HG03196 (cell line): ENCODE measurements around the gene HOGA1.

Experiments used
- ATAC-seq: cut with Tn5 transposase; IDR thresholded peaks from one replicate; pipeline ENCODE4 v1.9.1; 2021; ENCODE audit not compliant: unreplicated experiment

HOGA1 gene

DNA sequence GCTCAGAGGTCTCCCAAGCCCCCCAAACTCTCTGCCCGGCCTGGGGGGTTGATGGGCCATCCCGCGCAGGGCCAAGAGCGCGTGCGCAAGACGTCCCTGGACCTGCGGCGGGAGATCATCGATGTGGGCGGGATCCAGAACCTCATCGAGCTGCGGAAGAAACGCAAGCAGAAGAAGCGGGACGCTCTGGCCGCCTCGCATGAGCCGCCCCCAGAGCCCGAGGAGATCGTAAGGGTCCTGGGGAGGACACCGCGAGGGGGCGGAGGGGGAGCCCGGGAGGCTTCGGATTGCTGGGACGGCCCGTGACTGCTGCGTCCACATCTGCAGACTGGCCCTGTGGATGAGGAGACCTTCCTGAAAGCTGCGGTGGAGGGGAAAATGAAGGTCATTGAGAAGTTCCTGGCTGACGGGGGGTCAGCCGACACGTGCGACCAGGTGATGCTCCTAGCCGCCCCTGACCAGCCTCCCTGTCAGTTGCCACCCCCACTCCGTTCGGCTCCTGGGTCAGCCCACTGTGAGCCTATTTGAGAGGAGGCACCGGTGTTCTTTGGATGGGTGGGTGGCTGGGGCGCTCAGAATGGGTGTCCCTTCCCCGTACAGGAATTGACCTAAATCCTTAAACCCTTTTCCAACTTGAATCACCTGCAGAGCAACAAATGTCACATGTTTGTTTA, 5.9 kb upstream of the HOGA1 start:
- no peak for ATAC-seq

DNA sequence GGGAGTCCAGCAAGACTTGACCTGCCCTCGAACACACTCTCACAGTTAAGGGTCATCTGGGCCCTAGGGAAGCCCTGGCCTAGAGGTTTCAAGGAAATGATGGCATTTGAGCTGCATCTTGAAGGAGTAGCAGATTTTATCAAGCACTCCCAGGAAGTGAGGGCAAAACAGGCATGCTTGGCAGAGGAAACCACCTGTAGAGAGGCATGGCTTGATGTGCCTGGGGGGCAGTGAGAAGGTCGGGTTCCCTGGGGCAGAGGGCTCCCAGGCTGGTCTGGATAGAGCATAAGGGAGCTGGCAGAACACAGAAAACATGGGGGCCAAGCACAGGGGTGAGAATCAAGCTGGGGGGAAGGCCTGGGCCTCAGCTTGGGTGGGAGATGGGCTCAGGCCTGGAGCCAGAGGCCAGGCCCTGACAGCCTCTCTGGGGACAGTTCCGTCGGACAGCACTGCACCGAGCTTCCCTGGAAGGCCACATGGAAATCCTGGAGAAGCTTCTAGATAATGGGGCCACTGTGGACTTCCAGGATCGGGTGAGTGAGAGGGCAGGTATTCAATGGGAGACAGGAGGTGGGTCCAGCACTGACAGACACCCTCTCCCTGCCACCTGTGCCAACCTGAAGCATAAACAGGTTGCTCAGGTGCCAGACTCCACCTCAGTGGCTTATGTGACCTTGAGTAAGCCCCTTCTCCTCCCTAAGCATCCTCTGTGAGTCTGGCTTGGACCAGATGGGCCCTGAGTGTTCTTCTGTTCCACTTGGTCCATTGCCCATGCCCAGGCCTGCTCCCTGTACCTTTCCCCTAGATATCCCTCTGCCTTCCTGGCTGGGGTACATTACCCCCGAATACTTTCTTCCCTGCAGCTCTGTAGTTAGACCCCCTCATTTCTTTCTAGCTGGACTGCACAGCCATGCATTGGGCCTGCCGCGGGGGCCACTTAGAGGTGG, 3.5 kb upstream of the HOGA1 start:
- ATAC-seq = no peak

- no peak for ATAC-seq
These were observed 2.0 kb upstream of the HOGA1 start for GRCh38 chr10:97582169-97582568.

- ATAC-seq = no peak
These were observed 713 bp upstream of the HOGA1 start for GRCh38 chr10:97583476-97583875.

DNA sequence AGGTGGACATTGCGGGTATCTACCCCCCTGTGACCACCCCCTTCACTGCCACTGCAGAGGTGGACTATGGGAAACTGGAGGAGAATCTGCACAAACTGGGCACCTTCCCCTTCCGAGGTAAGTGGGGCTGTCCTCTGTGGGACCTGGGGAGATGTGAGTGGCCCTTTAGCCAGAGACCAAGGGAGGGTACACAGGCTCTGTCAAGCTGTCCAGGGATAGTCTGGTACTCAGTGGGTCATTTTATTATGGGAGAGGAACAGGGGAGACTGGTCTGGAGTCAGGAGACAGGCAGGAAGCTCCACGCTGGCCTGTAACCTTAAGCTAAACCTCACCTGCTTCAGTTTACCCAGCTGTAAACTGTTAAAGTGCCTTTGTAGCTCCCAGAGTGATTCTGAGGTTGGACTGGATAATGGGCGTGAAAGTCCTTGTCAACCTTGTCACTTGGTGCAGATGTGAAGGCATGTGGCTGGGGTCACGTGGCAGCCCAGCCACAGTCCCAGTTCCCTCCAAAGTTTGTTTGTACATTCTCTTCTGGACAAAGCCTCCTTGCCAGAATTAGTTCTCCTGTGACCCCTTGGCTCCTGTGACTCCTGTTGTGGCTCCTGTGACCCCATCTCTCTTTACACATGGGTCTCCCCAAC, 729 bp downstream of the HOGA1 start:
- ATAC-seq = no peak

- no peak for ATAC-seq
These were observed 1.2 kb downstream of the HOGA1 start for GRCh38 chr10:97585439-97585811.

DNA sequence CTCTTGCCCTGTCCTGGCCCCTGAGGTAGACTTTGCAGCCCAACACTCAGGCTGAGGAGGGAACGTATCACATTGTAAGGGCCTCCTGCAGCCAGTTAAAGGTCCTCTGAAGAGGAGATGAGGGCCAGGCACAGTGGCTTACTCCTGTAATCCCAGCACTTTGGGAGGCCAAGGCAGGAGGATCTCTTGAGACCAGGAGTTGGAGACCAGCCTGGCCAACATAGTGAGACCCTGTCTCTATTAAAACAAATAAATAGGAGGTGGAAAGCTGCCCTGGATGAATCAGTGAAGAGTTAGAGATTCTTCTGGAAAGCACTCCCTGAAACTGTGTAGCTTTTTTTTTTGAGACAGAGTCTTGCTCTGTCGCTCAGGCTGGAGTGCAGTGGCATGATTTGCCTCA, 3.0 kb downstream of the HOGA1 start:
- ATAC-seq = no peak

DNA sequence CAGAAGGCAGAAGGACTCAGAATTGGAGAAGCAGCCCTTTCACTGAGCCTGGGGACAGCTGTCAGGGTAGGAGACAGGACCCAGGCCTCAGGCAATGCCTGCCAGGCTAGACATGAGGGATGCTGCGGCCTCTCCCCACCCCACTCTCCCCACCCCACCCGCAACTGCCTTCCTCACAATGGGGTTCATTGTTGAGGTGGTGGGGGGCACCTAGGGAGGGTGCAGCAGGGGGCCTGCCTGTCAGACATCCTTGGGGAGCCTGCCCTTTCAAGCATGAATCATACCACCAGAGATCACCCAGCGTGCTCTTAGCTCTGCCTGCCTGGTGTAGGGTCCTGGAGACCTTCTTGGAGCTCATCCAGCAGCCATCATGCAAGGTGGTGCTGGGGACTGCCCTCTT, 5.3 kb downstream of the HOGA1 start, which contains the start of gene C10orf62:
Gene C10orf62 (plus strand): TSS at position 243 of the 400 bp plus-strand sequence. CDS start 177 bp downstream, outside the sequence.
- no peak for ATAC-seq

DNA sequence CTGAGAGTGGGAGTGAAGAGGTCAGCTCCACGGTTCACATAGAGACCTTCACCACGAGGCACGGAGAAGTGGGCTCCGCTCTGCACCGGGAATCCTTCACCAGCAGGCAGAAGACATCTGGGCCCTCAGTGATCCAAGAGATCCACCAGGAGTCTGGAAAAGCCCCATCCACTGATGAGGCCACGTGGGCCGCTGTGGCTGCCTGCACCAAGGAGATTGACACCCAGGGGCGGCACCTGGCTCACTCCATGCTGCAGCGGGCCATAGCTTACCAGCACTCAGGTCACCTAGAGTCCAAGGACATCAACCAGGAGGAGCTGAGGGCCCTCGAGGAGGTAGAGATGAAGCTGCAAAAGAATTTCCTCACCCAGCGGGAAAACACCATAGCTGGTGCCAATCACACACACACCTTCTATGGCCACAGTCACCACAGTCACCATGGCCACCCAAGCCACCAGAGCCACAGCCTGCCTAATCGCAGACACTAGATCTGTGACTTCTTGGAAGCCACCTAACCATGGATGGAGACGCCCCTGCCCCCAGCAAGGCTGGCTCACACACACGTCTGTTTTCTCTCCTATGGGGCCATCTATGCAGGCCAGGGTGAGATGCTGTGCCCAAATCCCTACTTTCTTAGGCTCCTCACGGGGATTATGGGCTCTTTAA, 6.0 kb downstream of the HOGA1 start:
- ATAC-seq = no peak

DNA sequence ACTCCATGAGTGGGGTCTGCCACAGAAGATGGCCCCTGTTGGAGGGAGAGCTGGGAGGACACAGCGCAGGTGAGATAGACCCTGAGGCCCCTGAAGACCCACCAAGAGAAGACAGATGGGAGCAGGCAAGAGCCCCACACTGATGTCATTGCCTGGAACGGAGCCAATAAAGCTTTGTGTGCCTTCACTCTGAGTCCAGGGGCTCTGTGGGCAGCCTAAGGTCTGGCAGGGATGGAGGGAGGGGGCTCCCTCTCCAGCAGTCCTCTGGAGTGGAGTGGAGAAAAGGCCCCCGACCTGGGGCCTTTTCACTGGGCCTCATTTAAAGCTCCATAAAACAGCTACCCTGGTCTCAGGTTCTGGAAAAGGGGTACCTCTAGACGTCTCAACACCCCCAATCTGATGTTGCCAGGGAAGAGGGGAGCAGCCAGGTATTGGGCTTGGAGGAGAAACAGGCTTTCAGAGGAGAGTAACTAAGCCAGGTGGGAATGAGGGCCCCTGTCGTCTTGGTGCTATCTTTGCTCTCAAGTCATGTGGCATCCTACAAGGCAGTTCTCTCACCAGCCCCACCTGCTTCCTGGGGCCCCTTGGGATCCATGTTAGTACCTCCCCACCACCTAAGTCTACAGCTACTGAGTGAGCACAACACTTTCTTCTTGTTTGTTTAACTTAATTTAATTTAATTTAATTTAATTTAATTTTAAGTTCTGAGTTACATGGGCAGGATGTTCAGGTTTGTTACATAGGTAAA, 6.7 kb downstream of the HOGA1 start:
- no peak for ATAC-seq

- no peak for ATAC-seq
These were observed 9.2 kb downstream of the HOGA1 start for GRCh38 chr10:97593421-97593820.

DNA sequence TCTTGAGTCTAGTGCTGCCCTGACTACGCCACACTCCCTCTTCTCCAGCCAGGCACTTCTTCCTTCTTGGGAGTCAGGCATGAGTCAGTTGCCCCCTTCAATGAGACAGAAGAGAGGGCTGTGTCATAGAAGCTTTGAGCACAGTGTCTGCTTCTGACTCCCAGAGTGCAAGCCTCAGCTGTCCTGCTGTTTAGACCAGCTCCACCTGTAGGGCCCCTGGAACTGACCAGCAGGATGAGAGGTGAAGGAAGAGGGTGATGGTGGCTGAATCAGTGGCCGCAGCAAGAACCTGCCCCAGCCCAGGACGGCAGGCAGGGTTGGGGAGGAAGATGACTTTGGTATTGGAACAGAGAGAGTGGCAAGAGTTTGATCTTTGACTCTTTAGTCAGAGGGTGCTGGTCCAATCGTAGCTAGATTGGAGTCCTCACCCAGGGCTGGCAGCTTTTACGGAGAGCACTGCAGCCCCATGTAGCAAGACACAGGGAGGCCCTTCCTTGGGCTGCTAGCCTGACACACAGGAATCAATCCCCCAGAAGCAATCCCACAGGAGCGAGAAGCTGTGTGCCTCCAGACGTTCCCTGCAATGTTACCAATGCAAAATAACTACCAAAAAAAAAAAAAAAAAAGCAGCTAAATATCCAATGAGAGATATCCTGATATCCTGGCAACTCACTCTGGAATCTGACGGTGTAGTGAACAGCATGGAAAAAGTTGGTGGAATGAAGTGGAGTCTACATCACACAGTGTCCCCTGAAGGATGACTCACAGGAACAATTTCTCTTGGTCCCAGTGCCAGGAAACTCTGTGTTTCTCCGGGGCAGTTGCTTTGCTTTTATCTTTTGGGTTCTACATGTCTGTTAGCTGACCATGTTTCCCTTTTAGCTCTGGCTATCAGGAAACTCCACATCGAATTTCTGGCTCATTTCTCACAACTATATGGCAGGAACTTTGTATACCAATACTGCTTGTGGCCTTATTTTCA, 12.2 kb downstream of the HOGA1 start:
- ATAC-seq = no peak

DNA sequence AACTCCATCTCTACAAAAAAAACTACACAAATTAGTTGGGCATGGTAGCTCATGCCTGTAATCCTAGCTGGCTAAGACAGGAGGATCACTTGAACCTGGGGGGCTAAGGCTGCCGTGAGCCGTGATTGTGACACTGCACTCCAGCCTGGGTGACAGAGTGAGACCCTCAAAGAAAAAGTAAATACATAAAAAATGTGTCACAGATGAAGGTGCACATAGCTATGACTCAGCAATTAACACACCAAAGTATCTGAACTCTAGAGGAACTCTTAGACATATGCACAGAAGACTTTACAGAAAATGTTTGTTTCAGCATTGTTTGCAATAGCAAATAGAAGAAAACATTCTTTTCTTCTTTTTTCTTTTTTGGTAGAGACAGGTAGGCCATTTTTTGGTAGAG, 13.6 kb downstream of the HOGA1 start:
- ATAC-seq = no peak

DNA sequence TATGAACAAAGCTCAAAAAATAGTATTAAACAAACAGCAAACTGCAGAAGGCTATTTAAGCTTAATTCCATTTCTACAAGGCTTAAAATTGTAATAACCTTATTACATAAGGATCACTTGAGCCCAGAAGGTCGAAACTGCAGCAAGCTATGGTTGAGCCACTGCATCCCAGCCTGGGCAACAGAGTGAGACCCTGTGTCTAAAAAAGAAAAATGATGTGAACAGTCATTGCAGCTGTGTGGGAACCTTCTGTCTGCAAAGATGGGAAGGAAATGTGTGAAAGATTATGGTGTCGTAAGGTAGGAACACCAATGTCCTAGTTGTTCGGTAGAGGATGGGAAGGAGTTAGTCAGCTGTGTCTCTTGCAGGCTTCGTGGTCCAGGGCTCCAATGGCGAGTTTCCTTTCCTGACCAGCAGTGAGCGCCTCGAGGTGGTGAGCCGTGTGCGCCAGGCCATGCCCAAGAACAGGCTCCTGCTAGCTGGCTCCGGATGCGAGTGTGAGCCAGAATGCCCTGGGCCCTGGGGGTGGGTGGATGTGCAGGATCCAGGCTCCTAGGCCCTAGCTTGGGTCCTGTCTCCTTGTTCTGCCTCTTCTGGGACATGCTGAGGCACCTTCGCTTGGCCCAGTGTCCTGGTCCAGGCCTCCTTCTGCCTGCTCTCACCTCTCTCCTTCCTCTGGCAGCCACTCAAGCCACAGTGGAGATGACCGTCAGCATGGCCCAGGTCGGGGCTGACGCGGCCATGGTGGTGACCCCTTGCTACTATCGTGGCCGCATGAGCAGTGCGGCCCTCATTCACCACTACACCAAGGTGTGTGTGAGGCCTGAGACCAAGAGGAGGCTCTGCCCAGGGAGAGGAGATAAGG, 14.4 kb downstream of the HOGA1 start:
- ATAC-seq = no peak

GRCh38 chr10:97599272-97599619, 15.1 kb downstream of the HOGA1 start:
- no peak for ATAC-seq

- no peak for ATAC-seq
These were observed 16.4 kb downstream of the HOGA1 start for GRCh38 chr10:97600616-97601015.

- ATAC-seq = no peak
These were observed 17.4 kb downstream of the HOGA1 start for GRCh38 chr10:97601268-97602215.
